ENCODE measurements around the gene CELF5. TPM values are rescaled to one million over a fixed set of nuclear protein-coding genes. Genes with fewer than 3 reads are reported as not detected.
A peak's percentile ranks its signal among the peaks of the same experiment; 100 is the strongest.

CELF5 gene
- not detected in 2 replicates for total RNA-seq (2014; rRNA removed; shearing (Covaris generic); ENCODE audit: low replicate concordance)

DNA sequence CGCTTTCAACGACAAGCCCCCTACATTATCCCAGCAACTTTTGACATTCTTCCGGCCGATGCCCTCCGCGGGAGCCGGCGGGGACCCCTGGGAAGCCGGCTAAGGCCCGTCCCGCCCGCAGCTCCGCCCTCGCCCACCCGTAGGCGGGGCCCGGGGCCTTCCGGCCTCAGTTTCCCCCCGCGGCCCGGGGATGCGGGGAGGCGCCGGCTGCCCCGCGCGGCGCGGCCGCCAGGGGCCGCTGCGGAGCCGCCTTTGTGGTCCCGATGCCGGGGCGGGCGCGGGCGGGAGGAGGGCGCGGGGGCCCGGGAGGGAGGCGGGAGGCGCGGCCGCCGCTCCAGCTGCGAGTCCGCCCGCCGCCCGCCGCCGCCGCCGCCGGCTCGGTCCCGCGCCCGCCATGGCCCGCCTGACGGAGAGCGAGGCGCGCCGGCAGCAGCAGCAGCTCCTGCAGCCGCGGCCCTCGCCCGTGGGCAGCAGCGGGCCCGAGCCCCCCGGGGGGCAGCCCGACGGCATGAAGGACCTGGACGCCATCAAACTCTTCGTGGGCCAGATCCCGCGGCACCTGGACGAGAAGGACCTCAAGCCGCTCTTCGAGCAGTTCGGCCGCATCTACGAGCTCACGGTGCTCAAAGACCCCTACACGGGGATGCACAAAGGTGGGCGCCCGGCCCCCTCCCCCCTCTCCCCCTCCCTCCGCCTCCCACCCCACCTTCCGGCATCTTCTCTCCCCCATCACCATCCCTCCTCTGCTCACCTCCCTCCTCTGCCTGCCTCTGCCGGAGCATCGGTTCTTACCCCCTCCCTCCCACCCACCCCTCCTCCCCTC, at the start of gene CELF5:
Gene CELF5, plus strand, starts transcription at position 316 of the 823 bp plus-strand sequence. Its CDS starts 79 bp downstream, at position 395.
- Histone ChIP-seq H3K27me3 (no peaks in the 10 kb centered on the region; the same call in 1 of the 2 replicates), H3K9me3 (no peaks in the 10 kb centered on the region), H3K36me3 (no peaks in the 10 kb centered on the region), H3K4me3 (no peak within 1 kb of the TSS)
- peak; percentile 41 for DNase-seq

DNA sequence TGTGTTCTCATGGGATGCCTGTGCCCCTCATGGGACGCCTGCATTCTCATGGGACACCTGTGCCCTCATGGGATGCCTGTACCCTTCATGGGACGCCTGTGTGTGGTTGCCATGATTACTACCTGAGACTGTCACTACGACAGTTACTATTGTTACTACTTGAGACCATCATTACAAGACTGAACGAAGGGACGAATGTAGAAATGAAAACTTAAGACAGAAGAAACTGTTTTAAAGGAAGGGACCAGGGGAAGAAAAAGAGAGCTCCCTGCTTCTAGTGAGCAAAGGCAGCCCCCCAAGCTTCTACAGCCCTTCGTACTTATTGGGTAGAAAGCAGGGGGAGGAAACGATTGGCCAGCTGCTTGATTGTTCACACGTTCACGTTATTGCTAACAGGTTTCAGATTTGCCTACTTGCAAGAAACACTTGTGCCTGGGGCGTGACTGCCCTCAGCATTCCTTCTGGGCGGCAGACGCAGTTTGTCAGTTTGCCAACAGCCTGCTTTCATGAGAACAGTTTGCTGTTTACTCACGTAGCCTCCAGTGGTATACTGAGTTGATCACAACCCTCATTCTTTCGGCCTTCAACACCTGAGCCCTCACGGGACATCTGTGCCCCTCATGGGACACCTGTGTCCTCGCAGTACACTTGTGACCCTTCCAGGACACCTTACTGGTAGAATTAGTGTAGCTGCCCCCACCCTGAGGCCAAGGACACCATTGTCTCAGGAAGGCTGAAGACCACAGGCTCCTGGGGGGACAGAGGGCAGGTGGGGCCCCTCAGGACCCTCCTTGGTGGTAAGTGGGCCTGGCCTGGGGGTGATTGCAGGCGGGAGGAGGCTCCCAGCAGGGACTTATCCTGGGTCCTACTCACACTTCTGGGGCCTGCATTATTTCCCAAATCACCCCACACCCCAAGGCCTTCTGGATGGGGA, 48.4 kb upstream of the CELF5 start:
- DNase-seq: peak; percentile 60
- Histone ChIP-seq H3K4me3 (no peak overlapping the region), H3K27me3 (no peaks in the 10 kb centered on the region), H3K36me3 (no peaks in the 10 kb centered on the region), H3K9me3 (no peaks in the 10 kb centered on the region)

DNA sequence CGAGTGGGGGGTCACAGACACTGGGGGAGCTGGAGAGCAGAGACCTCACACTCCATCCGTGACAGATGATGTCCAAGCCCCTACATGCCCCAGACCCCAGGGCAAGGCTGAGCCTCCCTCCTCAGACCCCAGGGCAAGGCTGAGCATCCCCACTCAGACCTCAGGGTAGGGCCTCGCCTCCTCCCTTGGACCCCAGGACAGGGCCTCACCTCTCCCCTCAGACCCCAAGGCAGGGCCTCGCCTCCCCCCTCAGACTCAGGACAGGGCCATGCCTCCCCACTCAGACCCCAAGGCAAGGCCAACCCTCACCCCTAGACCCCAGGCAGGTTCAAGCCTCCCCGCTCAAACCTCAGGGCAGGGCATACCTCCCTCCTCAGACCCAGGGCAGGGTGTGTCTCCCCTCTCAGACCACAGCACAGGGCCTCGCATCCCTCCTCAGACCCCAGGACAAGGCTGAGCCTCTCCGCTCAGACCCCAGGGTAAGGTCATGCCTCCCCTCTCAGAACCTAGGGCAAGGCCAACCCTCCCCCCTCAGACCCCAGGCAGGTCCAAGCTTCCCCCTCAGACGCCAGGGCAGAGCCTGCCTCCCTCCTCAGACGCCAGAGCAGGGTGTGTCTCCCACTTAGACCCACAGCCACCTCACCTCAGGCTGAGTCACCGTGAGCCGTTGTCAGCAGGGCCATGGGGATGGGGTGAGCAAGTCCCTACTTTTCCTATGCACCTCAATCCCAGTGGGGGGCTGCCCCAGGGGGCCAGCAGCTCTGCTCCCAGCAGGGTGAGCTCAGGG, 47.6 kb upstream of the CELF5 start:
- no peaks in the 10 kb centered on the region for H3K36me3 ChIP-seq
- no peaks in the 10 kb centered on the region for H3K27me3 ChIP-seq

DNA sequence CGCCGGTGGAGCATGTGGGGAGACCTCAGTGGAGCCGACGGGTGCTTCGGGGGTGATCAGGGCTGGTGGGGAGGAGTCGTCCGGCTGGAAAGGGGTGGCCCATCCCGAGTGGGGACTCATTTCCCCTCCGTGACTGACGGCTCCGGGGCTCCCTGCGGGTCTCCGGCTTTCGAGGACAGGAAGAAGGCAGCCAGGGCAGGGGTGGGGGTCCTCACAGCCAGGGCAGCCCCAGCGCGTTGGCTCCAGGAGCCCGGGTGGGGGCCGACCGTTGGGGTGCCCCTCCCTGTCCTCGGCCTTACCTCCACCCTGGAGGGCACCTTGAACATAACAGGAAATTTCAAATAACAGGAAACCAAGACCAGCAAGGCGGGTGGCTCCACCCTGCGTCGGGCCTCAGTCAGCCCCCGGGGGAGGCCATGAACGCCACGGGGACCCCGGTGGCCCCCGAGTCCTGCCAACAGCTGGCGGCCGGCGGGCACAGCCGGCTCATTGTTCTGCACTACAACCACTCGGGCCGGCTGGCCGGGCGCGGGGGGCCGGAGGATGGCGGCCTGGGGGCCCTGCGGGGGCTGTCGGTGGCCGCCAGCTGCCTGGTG, 46.0 kb upstream of the CELF5 start, which contains the start of gene S1PR4:
Gene S1PR4, plus strand, starts transcription at position 393 of the 596 bp plus-strand sequence. Its CDS starts 24 bp downstream, at position 417.
- Histone ChIP-seq H3K4me3 (no peak within 1 kb of the TSS), H3K36me3 (no peaks in the 10 kb centered on the region), H3K27me3 (no peaks in the 10 kb centered on the region), H3K9me3 (no peaks in the 10 kb centered on the region)
- DNase-seq: no peak

More for the DNA sequence above, 47.6 kb upstream of the CELF5 start:
- no peaks in the 10 kb centered on the region for H3K9me3 ChIP-seq
- H3K4me3 ChIP-seq: no peak overlapping the region
- peak; percentile 69 for DNase-seq

DNA sequence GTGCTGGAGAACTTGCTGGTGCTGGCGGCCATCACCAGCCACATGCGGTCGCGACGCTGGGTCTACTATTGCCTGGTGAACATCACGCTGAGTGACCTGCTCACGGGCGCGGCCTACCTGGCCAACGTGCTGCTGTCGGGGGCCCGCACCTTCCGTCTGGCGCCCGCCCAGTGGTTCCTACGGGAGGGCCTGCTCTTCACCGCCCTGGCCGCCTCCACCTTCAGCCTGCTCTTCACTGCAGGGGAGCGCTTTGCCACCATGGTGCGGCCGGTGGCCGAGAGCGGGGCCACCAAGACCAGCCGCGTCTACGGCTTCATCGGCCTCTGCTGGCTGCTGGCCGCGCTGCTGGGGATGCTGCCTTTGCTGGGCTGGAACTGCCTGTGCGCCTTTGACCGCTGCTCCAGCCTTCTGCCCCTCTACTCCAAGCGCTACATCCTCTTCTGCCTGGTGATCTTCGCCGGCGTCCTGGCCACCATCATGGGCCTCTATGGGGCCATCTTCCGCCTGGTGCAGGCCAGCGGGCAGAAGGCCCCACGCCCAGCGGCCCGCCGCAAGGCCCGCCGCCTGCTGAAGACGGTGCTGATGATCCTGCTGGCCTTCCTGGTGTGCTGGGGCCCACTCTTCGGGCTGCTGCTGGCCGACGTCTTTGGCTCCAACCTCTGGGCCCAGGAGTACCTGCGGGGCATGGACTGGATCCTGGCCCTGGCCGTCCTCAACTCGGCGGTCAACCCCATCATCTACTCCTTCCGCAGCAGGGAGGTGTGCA, 45.3 kb upstream of the CELF5 start:
- Histone ChIP-seq H3K4me3 (no peak overlapping the region), H3K36me3 (no peaks in the 10 kb centered on the region), H3K27me3 (no peaks in the 10 kb centered on the region), H3K9me3 (no peaks in the 10 kb centered on the region)
- no peak for DNase-seq

DNA sequence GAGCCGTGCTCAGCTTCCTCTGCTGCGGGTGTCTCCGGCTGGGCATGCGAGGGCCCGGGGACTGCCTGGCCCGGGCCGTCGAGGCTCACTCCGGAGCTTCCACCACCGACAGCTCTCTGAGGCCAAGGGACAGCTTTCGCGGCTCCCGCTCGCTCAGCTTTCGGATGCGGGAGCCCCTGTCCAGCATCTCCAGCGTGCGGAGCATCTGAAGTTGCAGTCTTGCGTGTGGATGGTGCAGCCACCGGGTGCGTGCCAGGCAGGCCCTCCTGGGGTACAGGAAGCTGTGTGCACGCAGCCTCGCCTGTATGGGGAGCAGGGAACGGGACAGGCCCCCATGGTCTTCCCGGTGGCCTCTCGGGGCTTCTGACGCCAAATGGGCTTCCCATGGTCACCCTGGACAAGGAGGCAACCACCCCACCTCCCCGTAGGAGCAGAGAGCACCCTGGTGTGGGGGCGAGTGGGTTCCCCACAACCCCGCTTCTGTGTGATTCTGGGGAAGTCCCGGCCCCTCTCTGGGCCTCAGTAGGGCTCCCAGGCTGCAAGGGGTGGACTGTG, 44.6 kb upstream of the CELF5 start:
- no peak for DNase-seq
- Histone ChIP-seq H3K9me3 (no peaks in the 10 kb centered on the region), H3K4me3 (no peak overlapping the region), H3K27me3 (no peaks in the 10 kb centered on the region), H3K36me3 (no peaks in the 10 kb centered on the region)

DNA sequence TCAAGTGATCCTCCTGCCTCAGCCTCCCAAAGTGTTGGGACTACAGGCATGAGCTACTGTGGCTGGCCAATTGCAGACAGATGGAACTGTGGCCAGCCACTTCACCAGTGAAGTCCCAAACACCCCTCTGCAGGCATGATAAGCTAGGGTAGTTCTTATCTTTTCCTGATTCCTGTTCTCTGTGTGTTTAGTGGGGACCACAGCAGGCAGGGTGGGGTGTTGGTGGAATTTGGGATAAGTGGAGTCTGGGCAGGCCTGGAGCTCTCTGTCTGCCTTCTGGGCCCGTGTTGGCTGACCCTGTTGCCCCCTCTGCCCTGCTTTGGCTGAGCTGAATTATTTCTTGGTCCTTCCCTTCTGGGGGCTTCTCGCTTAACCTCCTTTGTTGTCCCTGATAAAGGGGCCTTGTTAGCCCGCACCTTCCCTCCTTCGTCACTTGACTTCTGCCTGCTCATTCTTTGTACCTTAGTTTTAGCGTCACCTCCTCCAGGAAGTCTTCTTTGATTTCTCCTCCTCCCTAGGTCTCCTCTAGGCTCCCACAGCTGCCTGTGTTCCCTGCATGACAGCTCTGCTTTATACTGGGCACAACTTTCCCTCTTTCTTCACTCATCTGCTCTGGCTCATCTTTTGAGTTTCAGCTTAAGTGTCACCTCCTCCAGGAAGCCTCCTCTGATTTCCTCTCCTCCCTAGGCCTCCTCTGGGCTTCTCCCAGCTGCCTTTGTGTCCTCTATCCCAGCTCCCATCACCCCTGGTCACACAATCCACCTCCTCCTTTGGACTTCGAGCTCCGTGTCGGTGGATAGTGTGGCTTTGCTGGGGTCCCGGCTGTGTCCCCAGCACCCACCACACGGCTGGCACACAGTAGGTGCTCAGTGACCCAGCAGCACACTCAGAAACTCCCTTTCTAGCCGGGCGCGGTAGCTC, 40.5 kb upstream of the CELF5 start:
- H3K36me3 ChIP-seq: peaks cover 3% of the 10 kb centered on the region; the same call in 1 of the 2 replicates
- H3K27me3 ChIP-seq: no peaks in the 10 kb centered on the region
- H3K4me3 ChIP-seq: no peak overlapping the region
- no peak for DNase-seq
- H3K9me3 ChIP-seq: no peaks in the 10 kb centered on the region

DNA sequence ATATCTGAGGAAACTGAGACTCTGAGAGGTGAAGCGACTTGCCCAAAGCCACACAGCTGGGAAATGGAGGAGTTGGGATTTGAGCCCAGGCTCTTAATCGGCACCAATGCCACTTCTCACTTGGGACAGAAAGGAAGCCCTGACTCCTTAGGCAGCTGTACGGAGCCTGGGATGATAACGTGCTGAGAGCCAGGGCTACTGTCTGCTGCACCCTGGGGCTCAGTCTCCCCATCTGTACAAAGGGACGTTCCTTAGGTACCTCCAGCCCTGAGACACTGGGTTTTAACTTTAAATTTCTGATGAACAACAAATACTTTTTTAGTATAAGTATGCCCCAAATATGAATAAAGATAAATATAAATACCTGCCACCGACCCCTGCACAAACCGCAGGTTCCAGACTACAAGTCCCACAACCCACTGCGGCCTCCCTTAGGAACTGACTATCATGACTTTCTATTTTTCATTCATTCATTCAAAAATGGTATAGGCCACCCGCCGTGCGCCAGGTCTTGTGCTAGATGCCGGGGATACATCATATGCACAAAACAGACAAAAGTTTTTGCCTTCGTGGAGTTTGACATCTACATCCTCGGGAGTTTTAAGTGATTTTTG, 39.5 kb upstream of the CELF5 start:
- DNase-seq: peak; percentile 44
- peaks cover 3% of the 10 kb centered on the region; the same call in 1 of the 2 replicates for H3K36me3 ChIP-seq

DNA sequence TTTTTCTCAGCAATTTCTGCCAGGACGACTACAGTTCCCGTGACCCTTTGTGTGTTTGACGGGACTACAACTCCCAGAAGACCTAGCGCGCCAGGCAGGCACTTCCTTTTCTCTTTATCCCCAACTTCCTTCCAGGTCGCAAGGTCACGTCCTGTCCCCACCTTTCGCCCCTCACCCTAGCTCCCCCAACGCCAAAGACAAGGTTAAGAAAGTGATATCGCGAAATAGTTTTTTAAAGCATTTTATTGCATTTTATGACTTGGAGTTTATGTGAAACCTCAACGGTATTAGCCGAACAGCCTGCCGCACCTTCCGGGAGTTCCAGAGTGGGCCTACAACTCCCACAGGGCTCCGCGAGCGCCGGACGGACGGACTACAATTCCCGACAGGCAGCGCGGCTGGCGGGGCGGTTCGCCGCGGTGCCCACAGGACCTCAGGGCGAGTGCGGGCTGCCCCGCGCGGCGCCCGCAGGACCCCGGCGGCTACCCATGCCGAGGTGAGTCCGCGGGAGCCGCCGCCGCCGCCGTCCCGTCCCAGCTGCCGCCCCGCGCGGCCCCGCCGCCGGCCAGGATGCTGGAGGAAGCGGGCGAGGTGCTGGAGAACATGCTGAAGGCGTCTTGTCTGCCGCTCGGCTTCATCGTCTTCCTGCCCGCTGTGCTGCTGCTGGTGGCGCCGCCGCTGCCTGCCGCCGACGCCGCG, 38.9 kb upstream of the CELF5 start, which contains the start of gene NCLN:
Gene NCLN, plus strand, starts transcription at position 470 of the 699 bp plus-strand sequence. Its CDS starts 101 bp downstream, at position 571.
- H3K9me3 ChIP-seq: no peaks in the 10 kb centered on the region
- H3K4me3 ChIP-seq: peak within 1 kb of the TSS; percentile 75
- peak; percentile 84 for DNase-seq
- peaks cover 3% of the 10 kb centered on the region; the same call in 1 of the 2 replicates for H3K36me3 ChIP-seq
- no peaks in the 10 kb centered on the region for H3K27me3 ChIP-seq

More for the DNA sequence above, 39.5 kb upstream of the CELF5 start:
- no peaks in the 10 kb centered on the region for H3K27me3 ChIP-seq
- peak overlapping the region; percentile 75 for H3K4me3 ChIP-seq
- no peaks in the 10 kb centered on the region for H3K9me3 ChIP-seq

DNA sequence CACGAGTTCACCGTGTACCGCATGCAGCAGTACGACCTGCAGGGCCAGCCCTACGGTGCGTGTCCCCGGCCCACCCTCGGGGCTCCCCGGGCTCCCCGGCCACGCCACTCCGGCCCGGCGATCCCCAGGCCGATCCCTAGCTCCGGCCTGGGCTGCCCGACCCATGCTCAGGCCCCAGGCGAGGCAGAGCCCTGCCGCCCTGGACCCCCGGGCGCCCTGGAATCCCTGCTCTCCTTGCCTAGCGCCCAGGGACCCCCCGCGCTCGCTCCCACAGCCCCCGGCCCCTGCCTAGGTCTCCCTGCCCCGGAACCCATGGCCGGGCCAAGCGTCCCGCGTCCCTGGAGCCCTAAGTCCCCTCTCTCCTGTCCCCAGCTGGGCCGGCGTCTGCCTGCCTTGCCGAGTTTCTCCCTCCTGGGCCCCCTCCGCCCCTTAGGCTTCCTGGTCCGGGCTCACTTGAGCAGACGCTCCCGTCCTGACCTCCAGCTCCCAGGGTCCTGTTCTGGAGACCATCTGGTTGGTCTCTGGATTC, 38.2 kb upstream of the CELF5 start:
- Histone ChIP-seq H3K4me3 (peak overlapping the region; percentile 75), H3K9me3 (no peaks in the 10 kb centered on the region), H3K27me3 (no peaks in the 10 kb centered on the region), H3K36me3 (peaks cover 3% of the 10 kb centered on the region; the same call in 1 of the 2 replicates)
- no peak for DNase-seq

DNA sequence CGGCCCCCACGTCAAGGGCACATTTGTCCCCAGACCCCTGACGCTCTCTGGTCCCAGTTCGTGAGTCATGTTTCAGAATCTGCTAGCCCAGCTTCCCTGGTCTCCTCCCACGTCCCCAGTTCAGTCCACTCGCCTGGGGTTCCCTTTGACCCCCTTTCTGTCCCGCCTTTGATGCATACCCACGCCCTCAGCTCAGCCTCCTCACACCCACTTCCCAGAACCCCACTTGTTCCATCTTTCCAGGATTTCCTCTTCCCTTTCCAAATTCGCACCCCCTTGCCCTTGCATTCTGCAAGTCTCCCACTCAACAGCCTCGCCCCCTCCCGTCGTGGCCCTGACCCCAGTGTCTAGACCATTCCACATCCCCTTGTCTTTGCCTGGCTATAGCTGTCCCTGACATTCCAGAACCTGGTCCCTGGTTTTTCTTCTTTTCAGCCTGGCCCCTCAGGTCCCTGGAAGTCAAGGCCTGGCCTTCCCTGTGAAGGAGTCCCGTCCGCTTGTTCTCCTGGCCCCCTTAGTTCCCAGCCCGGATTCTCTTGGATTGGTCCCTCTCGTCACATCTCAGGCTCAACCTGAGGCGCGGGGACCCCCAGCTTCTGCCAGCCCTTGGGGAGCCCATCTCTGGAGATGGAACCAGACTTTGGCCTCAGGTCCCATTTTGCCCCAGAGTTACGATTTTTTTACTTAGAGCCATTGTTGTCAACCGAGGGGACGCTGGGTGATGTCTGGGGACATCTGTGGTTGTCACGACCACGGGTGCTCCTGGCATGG, 37.4 kb upstream of the CELF5 start:
- DNase-seq: no peak
- Histone ChIP-seq H3K4me3 (peak overlapping the region; percentile 75), H3K9me3 (no peaks in the 10 kb centered on the region), H3K27me3 (no peaks in the 10 kb centered on the region), H3K36me3 (peaks cover 3% of the 10 kb centered on the region; the same call in 1 of the 2 replicates)

Measured in MG63 (cell line).